CD4-positive, alpha-beta T cell treated with Interleukin-17A for 1 hour (primary cell): ENCODE results near the gene MRPL48.

Source experiments
- DNase-seq: peaks from one replicate; pipeline ENCODE4 v3.0.0-alpha.2; 2020

The MRPL48 gene

GRCh38 chr11:73907191-73907590 is 119.5 kb downstream of the MRPL48 start:
- DNase-seq, result peak; percentile 0

GRCh38 chr11:73912026-73912425 is 124.4 kb downstream of the MRPL48 start:
- DNase-seq, result no peak

DNA sequence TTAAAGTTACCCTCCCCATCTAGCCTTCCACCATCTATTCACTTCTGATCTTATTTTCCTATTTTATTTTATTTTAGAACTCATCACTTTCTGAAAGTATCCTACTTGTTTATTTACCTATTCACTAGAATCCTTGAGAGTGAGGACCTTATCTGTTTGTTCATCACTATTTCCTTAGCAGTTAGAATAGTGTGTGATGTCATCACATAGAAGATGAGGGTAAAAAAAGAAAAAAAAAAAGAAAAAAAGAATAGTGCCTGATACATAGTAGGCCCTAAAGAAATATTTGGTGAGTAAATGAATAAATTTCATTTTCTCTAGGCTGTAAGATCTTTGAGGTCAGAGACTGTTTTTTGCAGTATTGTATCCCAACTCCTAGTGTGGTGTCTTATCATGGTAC is 125.8 kb downstream of the MRPL48 start:
- no peak for DNase-seq

- no peak for DNase-seq
Measured at GRCh38 chr11:73914284-73914683, 126.6 kb downstream of the MRPL48 start.
